ENCODE measurements around the gene OBSCN. TPM values are rescaled to one million over a fixed set of nuclear protein-coding genes. Genes with fewer than 3 reads are reported as not detected.

Gene OBSCN
- total and polyA plus RNA-seq, 2 donors, result 10.1 to 75.9 TPM

- Histone ChIP-seq H3K9me3 (ENCODE audit: control insufficient read depth in 2 of 2, insufficient read depth in 1 of 2, low read length in 1 of 2) (peaks cover 0 to 3% of the 10 kb centered on the region in 2 donors), H3K27ac (ENCODE audit: low read depth in 1 of 2, low read length in 1 of 2) (no peak overlapping the region), H3K36me3 (ENCODE audit: control insufficient read depth in 2 of 2, insufficient read depth in 2 of 2, low read length in 1 of 2) (peaks cover 0 to 13% of the 10 kb centered on the region in 2 donors), H3K4me1 (ENCODE audit: control insufficient read depth in 2 of 2, insufficient read depth in 2 of 2, low read length in 2 of 2) (peaks cover 0 to 5% of the 10 kb centered on the region in 2 donors), H3K4me3 (ENCODE audit: low read length in 2 of 2) (no peak overlapping the region), H3K27me3 (ENCODE audit: control insufficient read depth in 2 of 2, insufficient read depth in 1 of 2, low read length in 1 of 2) (peaks cover 21 to 50% of the 10 kb centered on the region in 2 donors)
- DNase-seq (ENCODE audit: low read depth in 6 of 9, low spot score in 9 of 9), result no peak
- WGBS, result 94% methylated on average over 10 of the region's 10 CpGs
These were observed 205.6 kb downstream of the OBSCN start for GRCh38 chr1:228413241-228414010.

- no peak for DNase-seq (ENCODE audit: low read depth in 6 of 9, low spot score in 9 of 9)
- Histone ChIP-seq H3K27me3 (ENCODE audit: control insufficient read depth in 2 of 2, insufficient read depth in 1 of 2, low read length in 1 of 2) (peaks cover 23 to 59% of the 10 kb centered on the region in 2 donors), H3K36me3 (ENCODE audit: control insufficient read depth in 2 of 2, insufficient read depth in 2 of 2, low read length in 1 of 2) (peaks cover 0 to 13% of the 10 kb centered on the region in 2 donors), H3K4me1 (ENCODE audit: control insufficient read depth in 2 of 2, insufficient read depth in 2 of 2, low read length in 2 of 2) (peaks cover 0 to 5% of the 10 kb centered on the region in 2 donors), H3K9me3 (ENCODE audit: control insufficient read depth in 2 of 2, insufficient read depth in 1 of 2, low read length in 1 of 2) (peaks cover 0 to 3% of the 10 kb centered on the region in 2 donors), H3K4me3 (ENCODE audit: low read length in 2 of 2) (no peak overlapping the region), H3K27ac (ENCODE audit: low read depth in 1 of 2, low read length in 1 of 2) (no peak overlapping the region)
- 91% methylated on average over 25 of the region's 25 CpGs for WGBS
These were observed 206.8 kb downstream of the OBSCN start for GRCh38 chr1:228414511-228415211.

GRCh38 chr1:228415221-228415620 is 207.4 kb downstream of the OBSCN start:
- H3K36me3 ChIP-seq (ENCODE audit: control insufficient read depth in 2 of 2, insufficient read depth in 2 of 2, low read length in 1 of 2), result peaks cover 0 to 10% of the 10 kb centered on the region in 2 donors
- H3K27me3 ChIP-seq (ENCODE audit: control insufficient read depth in 2 of 2, insufficient read depth in 1 of 2, low read length in 1 of 2), result peaks cover 23 to 64% of the 10 kb centered on the region in 2 donors
- H3K9me3 ChIP-seq (ENCODE audit: control insufficient read depth in 2 of 2, insufficient read depth in 1 of 2, low read length in 1 of 2), result peaks cover 0 to 3% of the 10 kb centered on the region in 2 donors
- H3K27ac ChIP-seq (ENCODE audit: low read depth in 1 of 2, low read length in 1 of 2), result no peak overlapping the region
- no peak overlapping the region for H3K4me3 ChIP-seq (ENCODE audit: low read length in 2 of 2)
- no peak for DNase-seq (ENCODE audit: low read depth in 6 of 9, low spot score in 9 of 9)
- H3K4me1 ChIP-seq (ENCODE audit: control insufficient read depth in 2 of 2, insufficient read depth in 2 of 2, low read length in 2 of 2), result peaks cover 0 to 5% of the 10 kb centered on the region in 2 donors
- WGBS, result 76% methylated on average over 7 of the region's 7 CpGs

- H3K9me3 ChIP-seq (ENCODE audit: control insufficient read depth in 2 of 2, insufficient read depth in 1 of 2, low read length in 1 of 2), result peaks cover 0 to 3% of the 10 kb centered on the region in 2 donors
- peaks cover 0 to 4% of the 10 kb centered on the region in 2 donors for H3K36me3 ChIP-seq (ENCODE audit: control insufficient read depth in 2 of 2, insufficient read depth in 2 of 2, low read length in 1 of 2)
- H3K4me1 ChIP-seq (ENCODE audit: control insufficient read depth in 2 of 2, insufficient read depth in 2 of 2, low read length in 2 of 2), result peaks cover 0 to 5% of the 10 kb centered on the region in 2 donors
- H3K27ac ChIP-seq (ENCODE audit: low read depth in 1 of 2, low read length in 1 of 2), result no peak overlapping the region
- WGBS, result 26% methylated on average over 23 of the region's 23 CpGs
- H3K4me3 ChIP-seq (ENCODE audit: low read length in 2 of 2), result no peak overlapping the region
- peaks cover 23 to 68% of the 10 kb centered on the region in 2 donors for H3K27me3 ChIP-seq (ENCODE audit: control insufficient read depth in 2 of 2, insufficient read depth in 1 of 2, low read length in 1 of 2)
- peak in 1 of 9 donors; percentile 10 for DNase-seq (ENCODE audit: low read depth in 6 of 9, low spot score in 9 of 9)
These were observed 208.0 kb downstream of the OBSCN start for GRCh38 chr1:228415853-228416216.

GRCh38 chr1:228416217-228416933 is 208.5 kb downstream of the OBSCN start, which contains the start of gene TRIM17:
TSS of gene TRIM17 (minus strand) at chr1:228416861. CDS start at chr1:228415072, 1,789 bp downstream.
- WGBS, result 2% methylated on average over 59 of the region's 59 CpGs
- peaks cover 0 to 3% of the 10 kb centered on the region in 2 donors for H3K9me3 ChIP-seq (ENCODE audit: control insufficient read depth in 2 of 2, insufficient read depth in 1 of 2, low read length in 1 of 2)
- H3K27ac ChIP-seq (ENCODE audit: low read depth in 1 of 2, low read length in 1 of 2), result no peak within 1 kb of the TSS
- H3K36me3 ChIP-seq (ENCODE audit: control insufficient read depth in 2 of 2, insufficient read depth in 2 of 2, low read length in 1 of 2), result no peaks in the 10 kb centered on the region
- H3K4me3 ChIP-seq (ENCODE audit: low read length in 2 of 2), result peak within 1 kb of the TSS in 1 of 2 donors; percentile 41
- H3K4me1 ChIP-seq (ENCODE audit: control insufficient read depth in 2 of 2, insufficient read depth in 2 of 2, low read length in 2 of 2), result peaks cover 0 to 5% of the 10 kb centered on the region in 2 donors
- H3K27me3 ChIP-seq (ENCODE audit: control insufficient read depth in 2 of 2, insufficient read depth in 1 of 2, low read length in 1 of 2), result peaks cover 23 to 68% of the 10 kb centered on the region in 2 donors
- peak in 1 of 9 donors; percentile 31 for DNase-seq (ENCODE audit: low read depth in 6 of 9, low spot score in 9 of 9)

- 27% methylated on average over 12 of the region's 12 CpGs for WGBS
- Histone ChIP-seq H3K27me3 (ENCODE audit: control insufficient read depth in 2 of 2, insufficient read depth in 1 of 2, low read length in 1 of 2) (peaks cover 23 to 71% of the 10 kb centered on the region in 2 donors), H3K4me3 (ENCODE audit: low read length in 2 of 2) (no peak overlapping the region), H3K4me1 (ENCODE audit: control insufficient read depth in 2 of 2, insufficient read depth in 2 of 2, low read length in 2 of 2) (peaks cover 0 to 5% of the 10 kb centered on the region in 2 donors), H3K9me3 (ENCODE audit: control insufficient read depth in 2 of 2, insufficient read depth in 1 of 2, low read length in 1 of 2) (peaks cover 0 to 3% of the 10 kb centered on the region in 2 donors), H3K36me3 (ENCODE audit: control insufficient read depth in 2 of 2, insufficient read depth in 2 of 2, low read length in 1 of 2) (no peaks in the 10 kb centered on the region), H3K27ac (ENCODE audit: low read depth in 1 of 2, low read length in 1 of 2) (no peak overlapping the region)
- no peak for DNase-seq (ENCODE audit: low read depth in 6 of 9, low spot score in 9 of 9)
These were observed 209.2 kb downstream of the OBSCN start for GRCh38 chr1:228417061-228417460.

- Histone ChIP-seq H3K27ac (ENCODE audit: low read depth in 1 of 2, low read length in 1 of 2) (no peak overlapping the region), H3K4me3 (ENCODE audit: low read length in 2 of 2) (no peak overlapping the region), H3K36me3 (ENCODE audit: control insufficient read depth in 2 of 2, insufficient read depth in 2 of 2, low read length in 1 of 2) (no peaks in the 10 kb centered on the region), H3K9me3 (ENCODE audit: control insufficient read depth in 2 of 2, insufficient read depth in 1 of 2, low read length in 1 of 2) (peaks cover 0 to 3% of the 10 kb centered on the region in 2 donors), H3K4me1 (ENCODE audit: control insufficient read depth in 2 of 2, insufficient read depth in 2 of 2, low read length in 2 of 2) (peaks cover 0 to 5% of the 10 kb centered on the region in 2 donors), H3K27me3 (ENCODE audit: control insufficient read depth in 2 of 2, insufficient read depth in 1 of 2, low read length in 1 of 2) (peaks cover 23 to 76% of the 10 kb centered on the region in 2 donors)
- DNase-seq (ENCODE audit: low read depth in 6 of 9, low spot score in 9 of 9), result no peak
- WGBS, result 95% methylated on average over 7 of the region's 7 CpGs
These were observed 209.8 kb downstream of the OBSCN start for GRCh38 chr1:228417483-228418203.

- WGBS, result 91% methylated on average over 7 of the region's 7 CpGs
- peaks cover 2 to 5% of the 10 kb centered on the region in 2 donors for H3K9me3 ChIP-seq (ENCODE audit: control insufficient read depth in 2 of 2, insufficient read depth in 1 of 2, low read length in 1 of 2)
- peaks cover 0 to 2% of the 10 kb centered on the region in 2 donors for H3K4me1 ChIP-seq (ENCODE audit: control insufficient read depth in 2 of 2, insufficient read depth in 2 of 2, low read length in 2 of 2)
- no peaks in the 10 kb centered on the region for H3K36me3 ChIP-seq (ENCODE audit: control insufficient read depth in 2 of 2, insufficient read depth in 2 of 2, low read length in 1 of 2)
- no peak overlapping the region for H3K27ac ChIP-seq (ENCODE audit: low read depth in 1 of 2, low read length in 1 of 2)
- H3K4me3 ChIP-seq (ENCODE audit: low read length in 2 of 2), result no peak overlapping the region
- no peak for DNase-seq (ENCODE audit: low read depth in 6 of 9, low spot score in 9 of 9)
- peaks cover 19 to 53% of the 10 kb centered on the region in 2 donors for H3K27me3 ChIP-seq (ENCODE audit: control insufficient read depth in 2 of 2, insufficient read depth in 1 of 2, low read length in 1 of 2)
These were observed 213.4 kb downstream of the OBSCN start for GRCh38 chr1:228420968-228421826.
